Fibroblast of mammary gland (primary cell): ENCODE measurements around the gene FAM184B.

ENCODE experiments used
- DNase-seq: peaks from one replicate; pipeline ENCODE4 v3.0.0-alpha.2; 2010; ENCODE audit warnings: low read depth
- H3K4me3 ChIP-seq: 2 replicates; pipeline ENCODE4 v1.5.1; 2011; ENCODE audit warnings: low read depth, mild to moderate bottlenecking, low read length, moderate library complexity; ENCODE audit not compliant: control insufficient read depth
- CTCF ChIP-seq: conservative IDR thresholded peaks from 2 replicates; pipeline ENCODE4 v1.5.1; 2011; ENCODE audit warnings: low read depth, low read length, inconsistent platforms; ENCODE audit not compliant: control insufficient read depth, insufficient read depth

Gene FAM184B

GRCh38 chr4:17623451-17624001 lies 157.9 kb downstream of the FAM184B start:
- H3K4me3 ChIP-seq, result no peak overlapping the region
- TF ChIP-seq CTCF, result no peak
- DNase-seq, result peak; percentile 88

GRCh38 chr4:17619416-17620105 lies 161.9 kb downstream of the FAM184B start:
- no peak for TF ChIP-seq CTCF
- peak; percentile 88 for DNase-seq
- peak overlapping the region; percentile 1 for H3K4me3 ChIP-seq

- no peak overlapping the region for H3K4me3 ChIP-seq
- peak; percentile 20 for DNase-seq
- no peak for TF ChIP-seq CTCF
These were observed 162.5 kb downstream of the FAM184B start for GRCh38 chr4:17618926-17619325.

DNA sequence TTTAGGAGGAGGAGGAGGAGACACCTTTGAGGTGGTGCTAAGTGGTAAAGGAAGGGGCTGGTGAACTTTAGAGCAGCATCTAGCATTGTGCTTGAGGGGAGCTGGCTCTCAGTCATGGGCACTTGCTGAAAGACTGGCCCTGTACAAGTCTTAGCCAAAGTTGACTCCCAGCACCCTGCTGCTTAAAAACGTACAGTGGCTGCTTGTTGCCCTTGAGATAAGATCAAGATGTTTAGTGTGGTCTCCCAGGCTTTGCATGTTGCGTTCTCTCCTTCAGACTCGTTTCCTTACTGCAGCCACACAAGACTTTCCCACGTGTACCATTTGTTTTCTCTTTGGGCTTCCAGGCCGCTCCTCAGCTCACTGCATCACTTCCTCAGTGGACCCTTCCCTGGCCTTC lies 165.1 kb downstream of the FAM184B start:
- no peak for TF ChIP-seq CTCF
- peak overlapping the region; percentile 17 for H3K4me3 ChIP-seq

GRCh38 chr4:17614416-17615299 lies 166.8 kb downstream of the FAM184B start, which contains the start of gene MED28:
Gene MED28, plus strand, starts transcription at chr4:17614641. Its CDS starts 14 bp downstream, at chr4:17614655.
- no peak for TF ChIP-seq CTCF
- peak; percentile 95 for DNase-seq
- peak within 1 kb of the TSS; percentile 85 for H3K4me3 ChIP-seq

More for the DNA sequence above, 165.1 kb downstream of the FAM184B start:
- DNase-seq, result no peak

DNA sequence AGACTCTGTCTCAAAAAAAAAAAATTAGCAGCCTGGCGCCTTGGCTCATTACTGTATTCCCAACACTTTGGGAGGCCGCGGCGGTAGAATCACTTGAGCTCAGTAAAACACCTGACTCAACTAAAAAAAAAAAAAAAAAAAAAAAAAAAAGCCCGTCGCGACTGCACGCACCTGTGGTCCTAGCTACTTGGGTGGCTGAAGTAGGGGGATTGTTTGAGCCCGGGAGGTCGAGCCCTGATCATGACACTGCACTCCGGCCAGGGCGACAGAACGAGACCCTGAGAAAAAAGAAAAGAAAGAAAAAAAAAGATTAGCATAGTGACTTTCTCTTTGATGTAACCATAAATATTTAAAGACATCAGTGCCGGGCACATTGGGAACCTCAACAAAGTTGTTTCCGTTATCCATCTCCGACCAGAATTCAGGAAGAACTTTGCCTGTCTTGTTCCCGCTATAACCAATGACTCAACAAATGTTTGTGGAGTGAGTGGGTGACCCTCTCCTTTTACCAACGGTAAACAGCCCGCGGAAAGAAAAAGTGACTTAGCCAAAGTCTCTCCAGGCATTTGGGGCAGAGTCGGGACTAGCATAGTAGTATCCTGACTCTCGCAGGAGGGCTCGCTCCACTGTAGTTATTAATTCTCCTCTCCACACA lies 167.5 kb downstream of the FAM184B start:
- H3K4me3 ChIP-seq, result peak overlapping the region; percentile 85
- TF ChIP-seq CTCF, result no peak
- peak; percentile 87 for DNase-seq
